Right renal pelvis (tissue), 4 donors: ENCODE data around the gene ECE2. TPM values are rescaled to one million over a fixed set of nuclear protein-coding genes. Genes with fewer than 3 reads are reported as not detected.
"Not testable (repeated sequence)": the region's sequence is repeated elsewhere in the genome, so short reads cannot be mapped to it uniquely, and the experiment has no call there.

ENCODE experiments used
- DNase-seq, 4 donors: peaks; one replicate each; pipeline ENCODE4 v3.0.0-alpha.2; 2013; ENCODE audit warnings: low read depth in 4 of 4, low spot score in 3 of 4, missing footprints in 1 of 4
- polyA plus RNA-seq, 4 donors: library from polyadenylated mRNA; unstranded; fragments of 120-200 nt; gene quantifications; one replicate each; pipeline ENCODE4 v1.2.1, GENCODE V29; 2013; ENCODE audit not compliant: insufficient read length in 4 of 4

ECE2 gene
- polyA plus RNA-seq, 4 donors = 0.16 TPM; not detected in 3

DNA sequence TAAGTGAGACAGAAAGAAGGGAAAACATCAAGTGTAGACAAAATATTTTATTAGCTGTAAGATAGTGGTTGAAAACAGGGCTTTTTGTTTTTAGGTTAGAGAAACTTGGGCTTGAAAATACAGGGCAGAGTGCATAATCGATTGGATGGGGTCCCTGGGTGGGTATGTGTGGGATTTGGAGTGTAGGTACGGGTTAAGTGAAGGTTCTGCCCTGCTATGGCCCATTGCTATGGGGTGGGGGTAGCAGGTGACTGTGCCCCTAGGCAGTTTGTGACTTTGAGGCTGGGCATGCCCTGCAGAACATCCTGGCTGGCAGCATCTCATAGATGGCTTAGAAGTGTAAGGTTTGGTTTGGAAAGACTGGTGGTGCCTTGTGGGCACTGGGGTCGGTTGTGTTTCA is 57.9 kb downstream of the ECE2 start:
- DNase-seq = no peak

DNA sequence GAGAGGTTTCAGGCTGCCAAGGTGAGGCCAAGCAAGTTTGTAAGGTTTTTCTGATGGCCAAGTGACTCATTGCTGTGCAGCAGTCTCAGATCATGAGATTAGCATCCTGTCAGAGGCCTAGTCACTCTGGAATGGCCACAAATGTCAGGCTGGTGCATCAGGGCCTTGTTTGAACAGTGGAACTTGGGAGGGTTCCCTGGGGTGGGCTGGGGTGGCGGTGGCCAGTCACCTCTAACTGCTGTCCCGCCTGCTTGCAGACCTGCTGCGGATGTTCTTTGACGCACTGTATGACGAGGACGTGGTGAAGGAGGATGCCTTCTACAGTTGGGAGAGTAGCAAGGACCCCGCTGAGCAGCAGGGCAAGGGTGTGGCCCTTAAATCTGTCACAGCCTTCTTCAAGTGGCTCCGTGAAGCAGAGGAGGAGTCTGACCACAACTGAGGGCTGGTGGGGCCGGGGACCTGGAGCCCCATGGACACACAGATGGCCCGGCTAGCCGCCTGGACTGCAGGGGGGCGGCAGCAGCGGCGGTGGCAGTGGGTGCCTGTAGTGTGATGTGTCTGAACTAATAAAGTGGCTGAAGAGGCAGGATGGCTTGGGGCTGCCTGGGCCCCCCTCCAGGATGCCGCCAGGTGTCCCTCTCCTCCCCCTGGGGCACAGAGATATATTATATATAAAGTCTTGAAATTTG is 58.8 kb downstream of the ECE2 start:
- DNase-seq = no peak

DNA sequence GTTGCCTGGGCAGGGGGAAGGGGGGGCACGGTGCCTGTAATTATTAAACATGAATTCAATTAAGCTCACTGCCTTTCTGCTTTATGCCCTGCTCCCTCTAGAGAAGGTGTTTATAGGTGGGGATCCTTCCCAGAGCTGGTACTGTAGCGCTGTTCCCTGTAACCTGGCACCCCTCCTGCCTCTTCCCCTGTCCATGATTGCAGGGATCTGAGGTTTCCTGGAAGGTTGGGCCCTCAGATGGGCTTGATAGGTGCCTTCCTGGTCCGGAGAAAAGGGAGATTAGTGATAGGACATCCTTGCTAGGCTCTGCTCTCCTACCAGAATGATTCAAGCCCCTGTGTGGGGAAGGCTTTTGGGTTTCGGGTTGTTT is 59.5 kb downstream of the ECE2 start:
- DNase-seq = no peak

DNA sequence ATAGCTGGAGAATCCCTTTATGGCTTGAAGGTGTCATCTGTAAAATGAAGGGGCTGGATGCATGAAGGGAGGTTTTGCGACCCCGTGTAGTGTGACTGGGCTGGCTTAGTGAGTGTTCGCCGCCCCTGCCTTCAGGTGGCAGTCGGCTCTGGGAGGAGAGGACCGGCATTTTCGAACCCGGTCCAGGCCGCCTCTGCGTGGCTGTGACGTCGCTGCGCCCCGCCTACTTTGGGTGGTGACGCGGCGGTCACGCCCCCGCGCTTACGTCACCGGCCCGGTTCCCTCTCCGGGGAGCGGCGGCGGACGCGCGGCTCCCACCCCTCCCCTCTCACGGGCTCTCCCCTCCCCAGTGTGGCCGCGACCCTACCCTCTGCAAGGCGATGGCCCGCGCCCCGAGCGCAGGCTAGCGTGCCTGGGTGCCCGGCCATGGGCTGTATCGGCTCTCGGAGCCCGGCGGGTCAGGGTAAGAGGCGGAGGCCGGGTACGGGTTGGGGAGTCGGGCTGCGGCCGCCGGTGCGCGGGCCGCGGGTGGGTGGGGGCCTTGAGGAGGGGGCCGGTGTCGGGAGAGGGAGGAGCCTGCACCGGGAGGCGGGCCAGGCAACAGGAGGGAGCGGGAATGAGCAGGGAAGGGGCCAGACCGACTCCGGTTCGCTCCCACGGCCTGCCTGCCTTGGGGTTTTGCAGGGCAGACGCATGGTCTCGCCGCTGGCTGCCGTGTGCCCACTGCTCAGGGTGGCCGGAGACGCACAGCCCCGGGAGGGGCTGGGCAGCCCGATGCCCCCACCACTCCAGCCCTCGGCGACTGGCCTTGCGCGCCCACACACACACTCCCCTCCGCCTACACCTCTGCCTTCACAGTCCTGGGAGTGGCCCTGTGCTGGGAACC is 60.1 kb downstream of the ECE2 start:
- DNase-seq = peak in 1 of 4 donors; percentile 77

DNA sequence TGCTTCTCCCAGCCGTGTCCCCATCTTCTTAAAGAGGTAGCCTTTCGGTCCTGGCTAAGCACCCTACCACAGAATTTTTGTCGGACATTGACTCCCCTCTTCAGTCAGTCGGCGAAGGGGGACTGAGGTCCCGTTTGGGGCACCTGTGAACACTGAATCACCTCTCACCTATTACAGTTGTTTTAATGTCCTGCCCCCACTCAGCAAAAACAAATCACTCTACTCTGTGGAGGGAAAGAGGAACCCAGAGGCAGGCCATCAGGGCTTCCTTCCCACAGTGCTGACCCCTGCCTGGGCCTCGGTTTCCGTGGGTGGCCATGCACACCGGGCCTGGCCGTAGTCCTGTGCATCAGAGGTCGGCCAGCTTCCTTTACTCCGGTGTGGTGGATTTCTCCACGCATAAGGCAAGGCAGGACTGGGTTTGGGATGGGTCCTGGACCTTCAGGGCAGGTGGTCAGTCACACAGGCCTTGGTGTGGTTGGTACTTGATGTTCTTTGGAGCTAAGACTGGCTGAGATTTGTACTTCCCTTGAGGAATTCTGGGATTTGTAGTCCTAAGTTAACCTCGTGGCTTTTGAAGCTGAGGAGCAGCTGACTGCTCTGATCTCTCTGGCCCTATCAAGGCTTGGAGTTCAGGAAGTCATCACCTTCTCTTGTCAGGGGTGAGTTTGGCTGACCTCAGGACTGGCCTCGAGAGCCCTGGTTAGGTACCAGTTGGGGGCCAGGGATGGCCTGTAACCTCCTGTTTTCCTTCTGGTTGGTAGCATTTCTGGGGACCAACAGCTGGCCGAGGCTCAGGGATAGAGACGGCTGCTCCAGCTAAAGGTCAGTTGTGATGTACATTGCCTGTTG is 61.0 kb downstream of the ECE2 start:
- DNase-seq = no peak

DNA sequence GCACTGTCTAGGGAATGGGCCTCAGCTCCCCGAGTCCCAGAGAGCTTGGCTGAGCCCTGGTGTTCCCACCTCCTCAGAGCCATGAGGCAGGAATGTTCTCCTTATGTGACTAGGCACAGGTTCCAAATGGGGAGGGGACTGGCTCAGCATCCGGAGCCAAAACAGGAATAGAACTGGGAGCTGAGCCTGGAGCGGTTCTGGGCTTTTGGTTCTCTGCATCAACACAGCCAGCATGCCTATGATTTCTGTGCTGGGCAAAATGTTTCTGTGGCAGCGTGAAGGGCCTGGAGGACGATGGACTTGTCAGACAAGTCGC is 61.5 kb downstream of the ECE2 start, which contains the start of gene FAM131A:
Gene FAM131A, plus strand, starts transcription at position 202 of the 316 bp plus-strand sequence. Its CDS starts 31 bp downstream, at position 233.
- DNase-seq = no peak

DNA sequence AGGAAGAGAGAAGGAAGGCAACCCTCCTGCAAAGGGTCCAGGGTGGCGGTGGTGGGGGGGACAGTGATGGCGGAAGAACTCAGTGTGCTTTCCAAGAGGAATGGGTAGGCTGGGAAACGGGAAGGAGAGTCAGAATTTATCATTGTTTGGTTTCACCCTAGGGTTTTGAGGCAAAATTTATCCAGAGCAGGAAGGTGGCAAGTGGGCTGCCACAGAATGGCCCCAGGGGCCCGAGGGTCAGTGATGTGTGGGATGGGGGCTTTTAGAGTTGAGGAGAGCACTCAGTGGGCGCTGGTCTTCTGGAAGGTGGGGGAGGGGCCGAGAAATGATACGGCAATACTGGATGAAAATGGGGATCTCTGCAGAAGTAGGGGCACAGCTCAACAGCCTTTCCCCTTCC is 62.2 kb downstream of the ECE2 start:
- no peak for DNase-seq

DNA sequence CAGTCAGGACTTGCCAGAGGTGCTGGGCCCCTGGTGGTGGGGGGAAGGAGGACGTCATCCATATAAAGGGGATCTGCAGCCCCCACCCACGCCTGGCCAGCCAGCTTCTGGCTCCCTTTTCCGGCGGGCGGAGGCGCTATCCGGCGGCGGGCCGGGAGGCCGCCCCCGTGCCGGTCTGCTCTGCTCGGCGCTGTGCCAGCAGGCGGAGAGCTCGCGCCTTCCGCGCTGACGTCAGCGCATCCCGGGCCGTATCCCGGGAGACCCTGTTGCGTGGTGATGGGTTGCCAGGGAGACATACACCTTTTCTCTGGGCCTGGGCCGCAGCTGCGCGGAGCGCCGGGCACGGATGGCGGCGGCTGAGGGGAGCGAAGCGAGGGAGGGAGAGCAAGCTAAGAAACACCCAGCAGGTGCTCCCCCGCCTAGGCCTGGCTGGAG is 62.7 kb downstream of the ECE2 start:
- DNase-seq = peak in 1 of 4 donors; percentile 76

DNA sequence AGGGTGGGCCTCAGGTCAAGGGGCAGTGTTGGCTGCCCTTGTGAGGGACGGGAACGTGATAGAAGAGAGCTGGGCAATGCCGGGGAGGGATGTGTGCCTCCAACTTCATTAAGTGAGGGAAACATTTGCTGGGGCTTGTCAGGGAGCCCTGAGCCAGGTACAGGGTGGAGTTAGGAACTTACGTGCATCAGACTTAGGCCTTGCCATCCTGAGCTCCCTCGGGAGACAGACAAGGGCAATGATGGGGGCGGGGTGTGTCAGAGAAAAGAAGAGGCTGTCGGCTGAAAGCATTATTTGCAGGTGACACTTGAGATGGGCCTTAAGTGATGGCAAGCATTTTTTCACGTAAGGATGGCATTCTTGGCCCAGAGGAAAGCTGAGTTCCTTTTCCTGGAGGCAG is 63.2 kb downstream of the ECE2 start:
- no peak for DNase-seq

DNA sequence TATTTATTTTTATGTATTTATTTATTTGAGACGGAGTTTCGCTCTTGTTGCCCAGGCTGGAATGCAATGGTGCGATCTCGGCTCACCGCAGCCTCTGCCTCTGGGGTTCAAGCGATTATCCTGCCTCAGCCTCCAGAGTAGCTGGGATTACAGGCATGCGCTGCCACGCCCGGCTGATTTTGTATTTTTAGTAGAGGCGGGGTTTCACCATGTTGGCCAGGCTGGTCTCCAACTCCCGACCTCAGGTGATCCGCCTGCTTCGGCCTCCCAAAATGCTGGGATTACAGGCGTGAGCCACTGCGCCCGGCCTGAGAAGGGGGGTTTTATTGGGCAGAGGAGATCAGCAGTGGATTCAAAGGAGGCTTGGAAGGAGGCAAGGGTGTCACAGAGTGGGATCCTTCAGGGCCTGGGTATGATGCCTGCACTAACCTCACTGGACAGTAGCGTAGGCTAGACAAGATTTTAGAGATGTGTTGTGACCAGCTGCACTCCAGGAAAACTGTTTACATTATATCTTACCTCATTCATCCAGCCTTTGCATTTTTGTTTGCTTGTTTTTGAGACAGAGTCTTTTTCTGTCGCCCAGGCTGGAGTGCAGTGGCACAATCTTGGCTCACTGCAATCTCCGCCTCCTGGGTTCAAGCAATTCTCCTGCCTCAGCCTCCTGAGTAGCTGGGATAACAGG is 63.8 kb downstream of the ECE2 start:
- DNase-seq = not testable (repeated sequence)

DNA sequence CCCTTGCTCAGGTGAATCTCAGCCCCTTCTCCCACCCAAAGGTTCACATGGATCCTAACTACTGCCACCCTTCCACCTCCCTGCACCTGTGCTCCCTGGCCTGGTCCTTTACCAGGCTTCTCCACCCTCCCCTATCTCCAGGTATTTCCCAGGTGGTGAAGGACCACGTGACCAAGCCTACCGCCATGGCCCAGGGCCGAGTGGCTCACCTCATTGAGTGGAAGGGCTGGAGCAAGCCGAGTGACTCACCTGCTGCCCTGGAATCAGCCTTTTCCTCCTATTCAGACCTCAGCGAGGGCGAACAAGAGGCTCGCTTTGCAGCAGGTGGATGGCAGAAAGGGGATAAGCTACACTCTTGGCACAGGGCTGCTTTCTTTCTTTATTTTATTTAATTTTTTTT is 66.1 kb downstream of the ECE2 start:
- no peak for DNase-seq

Other genes with a start within 250 kb of the ECE2 start
- gene HTR3D, start 244.3 kb upstream of the ECE2 start, polyA plus RNA-seq = not detected
- gene HTR3C, start 223.0 kb upstream of the ECE2 start, polyA plus RNA-seq = under 1 TPM in 1 of 4 donors, not detected in 3; 0.03 TPM
- gene HTR3E, start 179.0 kb upstream of the ECE2 start, polyA plus RNA-seq = under 1 TPM in 2 of 4 donors, not detected in 2; 0.04 to 0.19 TPM
- gene EIF2B5, start 140.7 kb upstream of the ECE2 start, polyA plus RNA-seq = 10 to 100 TPM; 47.2 to 49.4 (median 48.1) TPM
- gene DVL3, start 120.6 kb upstream of the ECE2 start, polyA plus RNA-seq = 10 to 100 TPM; 70.0 to 81.5 (median 77.2) TPM
- gene AP2M1, start 101.2 kb upstream of the ECE2 start, polyA plus RNA-seq = 100 to 1,000 TPM; 324 to 371 (median 355) TPM
- 10 to 100 TPM; 53.5 to 62.6 (median 54.5) TPM for gene ABCF3, start 89.8 kb upstream of the ECE2 start, polyA plus RNA-seq
- gene VWA5B2, start 46.4 kb upstream of the ECE2 start, polyA plus RNA-seq = 1 to 10 TPM in 3 of 4 donors, under 1 TPM in 1; 0.80 to 2.5 (median 1.4) TPM
- 10 to 100 TPM; 29.2 to 40.6 (median 36.8) TPM for gene ALG3, start 27.1 kb upstream of the ECE2 start, polyA plus RNA-seq
- 1 to 10 TPM; 2.8 to 3.4 (median 3.1) TPM for gene EEF1AKMT4, start 26.4 kb upstream of the ECE2 start, polyA plus RNA-seq
- under 1 TPM in 2 of 4 donors, not detected in 2; 0.19 to 0.29 TPM for gene CAMK2N2, start 14.5 kb upstream of the ECE2 start, polyA plus RNA-seq
- gene PSMD2, start 23.2 kb downstream of the ECE2 start, polyA plus RNA-seq = 100 to 1,000 TPM; 189 to 213 (median 207) TPM
- gene EIF4G1, start 38.6 kb downstream of the ECE2 start, polyA plus RNA-seq = 100 to 1,000 TPM; 158 to 204 (median 173) TPM
- gene FAM131A, start 61.6 kb downstream of the ECE2 start, polyA plus RNA-seq = 10 to 100 TPM; 10.5 to 15.7 (median 11.0) TPM
- 10 to 100 TPM in 3 of 4 donors, 1 to 10 TPM in 1; 9.4 to 13.3 (median 11.6) TPM for gene CLCN2, start 85.6 kb downstream of the ECE2 start, polyA plus RNA-seq
- gene POLR2H, start 85.7 kb downstream of the ECE2 start, polyA plus RNA-seq = 100 to 1,000 TPM in 1 of 4 donors, 10 to 100 TPM in 3; 85.8 to 101 (median 93.9) TPM
- 1 to 10 TPM; 1.9 to 3.1 (median 2.5) TPM for gene THPO, start 102.2 kb downstream of the ECE2 start, polyA plus RNA-seq
- 10 to 100 TPM; 12.2 to 14.6 (median 13.0) TPM for gene CHRD, start 104.0 kb downstream of the ECE2 start, polyA plus RNA-seq